Natural killer cell (primary cell): ENCODE results near the gene PAPSS2. TPM values are rescaled to one million over a fixed set of nuclear protein-coding genes. Genes with fewer than 3 reads are reported as not detected.

Experiments
- ATAC-seq, 3 donors: fragments of 150-1000 bp in 2 of 3; fragments of 200-7000 bp in 1 of 3; cut with Tn5 transposase; 1 replicate in 1 of 3; 2 replicates in 2 of 3; pipeline ENCODE4 v1.10.0; 2021; ENCODE audit warnings: mild to moderate bottlenecking in 2 of 3, moderate library complexity in 2 of 3
- DNase-seq, 2 donors: peaks; one replicate each; pipeline versions ENCODE4 v3.0.0 to v3.0.0-alpha.2; 2013 to 2021; ENCODE audit warnings: mixed read lengths in 1 of 2
- H3K27ac ChIP-seq: one replicate; pipeline ENCODE4 v1.5.1; 2013; ENCODE audit warnings: mild to moderate bottlenecking, low read length
- H3K27me3 ChIP-seq: one replicate; pipeline ENCODE4 v1.6.1; 2013; ENCODE audit warnings: low read length; ENCODE audit not compliant: control insufficient read depth, insufficient read depth
- H3K36me3 ChIP-seq: one replicate; pipeline ENCODE4 v1.6.1; 2013; ENCODE audit warnings: low read length; ENCODE audit not compliant: control insufficient read depth, insufficient read depth
- H3K4me1 ChIP-seq: one replicate; pipeline ENCODE4 v1.6.1; 2013; ENCODE audit warnings: low read length; ENCODE audit not compliant: control insufficient read depth, insufficient read depth
- H3K4me3 ChIP-seq: one replicate; pipeline ENCODE4 v1.5.1; 2013; ENCODE audit warnings: low read length
- H3K9me3 ChIP-seq: one replicate; pipeline ENCODE4 v1.6.1; 2013; ENCODE audit warnings: low read length; ENCODE audit not compliant: control insufficient read depth, insufficient read depth
- H3K27ac Mint-ChIP-seq, 2 donors: one replicate each; pipeline ENCODE4 v1.8.0; 2022; ENCODE audit warnings: mild to moderate bottlenecking in 2 of 2, mixed read lengths in 2 of 2, moderate library complexity in 1 of 2
- H3K27me3 Mint-ChIP-seq, 2 donors: one replicate each; pipeline ENCODE4 v1.8.0; 2022; ENCODE audit warnings: low read depth in 2 of 2, mixed read lengths in 2 of 2
- H3K36me3 Mint-ChIP-seq: one replicate; pipeline ENCODE4 v1.8.0; 2022; ENCODE audit warnings: mixed read lengths
- H3K4me1 Mint-ChIP-seq, 2 donors: one replicate each; pipeline ENCODE4 v1.8.0; 2022; ENCODE audit warnings: mixed read lengths in 2 of 2
- H3K4me3 Mint-ChIP-seq: one replicate; pipeline ENCODE4 v1.8.0; 2022; ENCODE audit warnings: mild to moderate bottlenecking, moderate library complexity, mixed read lengths
- H3K9me3 Mint-ChIP-seq, 2 donors: one replicate each; pipeline ENCODE4 v1.8.0; 2022; ENCODE audit warnings: mixed read lengths in 2 of 2
- WGBS: methylation state at CpG from one replicate; pipeline ENCODE4 v1.1.7; 2013; ENCODE audit warnings: missing lambda C conversion rate; ENCODE audit not compliant: insufficient coverage; 5-methylcytosine and 5-hydroxymethylcytosine counted together
- intact Hi-C: fragments of 100-400 bp; cut with micrococcal nuclease; formaldehyde crosslinking; loops from one replicate; pipeline ENCODE4 v1.14.2; 2022
- total RNA-seq, 4 donors: library from RNA; stranded (reverse); fragments of 120-200 nt in 1 of 4; gene quantifications; one replicate each; pipeline versions ENCODE4 v1.2.3 to v1.2.4, GENCODE V29; 2013 to 2022
- TF ChIP-seq, protein P1 (sequence below): fragments of 200-600 bp; IDR thresholded peaks from one replicate; pipeline ENCODE4 v1.8.0; 2022; ENCODE audit warnings: antibody characterized with exemption

Gene PAPSS2
- total RNA-seq, 3 donors from 2014 or later (not counting 1 experiment from before 2014, with no cell fraction given): 0.13 to 1.1 TPM; not detected in 1

DNA sequence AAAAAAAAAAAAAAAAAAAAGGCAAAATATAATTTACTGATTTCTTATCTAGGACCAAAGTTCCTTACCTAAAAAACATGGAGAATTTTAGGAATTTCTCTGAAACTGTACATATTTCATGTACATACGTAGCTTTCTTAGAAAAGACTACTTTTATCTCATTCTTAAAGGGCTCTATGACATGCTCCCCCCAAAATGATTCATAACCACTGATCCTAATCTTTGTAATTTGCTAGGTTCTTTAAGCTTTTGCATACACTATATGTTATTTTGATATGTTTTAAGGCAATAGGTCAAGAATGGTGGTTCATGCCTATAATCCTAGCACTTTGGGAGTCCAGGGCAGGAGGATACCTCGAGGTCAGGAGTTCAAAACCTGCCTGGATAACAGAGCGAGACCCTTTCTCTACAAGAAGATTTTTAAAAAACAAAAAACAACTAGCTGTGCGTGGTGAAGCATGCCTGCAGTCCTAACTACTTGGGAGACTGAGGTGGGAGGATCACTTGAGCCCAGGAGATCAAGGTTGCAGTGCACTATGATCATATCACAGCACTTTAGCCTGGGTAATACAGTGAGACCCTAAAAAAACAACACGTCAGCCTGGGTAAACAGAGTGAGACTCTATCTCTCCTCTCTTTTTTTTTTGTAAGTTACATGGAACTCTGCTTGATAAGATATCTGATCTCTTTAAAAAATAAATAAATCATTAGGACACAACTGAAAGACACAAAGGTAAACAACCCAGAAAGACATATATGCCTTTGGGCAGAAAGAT is 103.6 kb downstream of the PAPSS2 start:
- 95% methylated on average over 3 of the region's 5 CpGs for WGBS
- intact Hi-C loops: no loop called here
- no peaks in the 10 kb centered on the region for H3K27me3 ChIP-seq
- no peaks in the 10 kb centered on the region for H3K9me3 ChIP-seq
- Mint-ChIP-seq H3K27me3 (no peaks in the 10 kb centered on the region), H3K27ac (no peak overlapping the region), H3K4me1 (peaks cover 6 to 11% of the 10 kb centered on the region in 2 donors), H3K36me3 (peaks cover 8% of the 10 kb centered on the region), H3K9me3 (no peaks in the 10 kb centered on the region), H3K4me3 (no peak overlapping the region)
- H3K4me1 ChIP-seq: no peaks in the 10 kb centered on the region
- ATAC-seq: no peak
- no peak overlapping the region for H3K4me3 ChIP-seq
- peaks cover 33% of the 10 kb centered on the region for H3K36me3 ChIP-seq
- DNase-seq: no peak
- no peak overlapping the region for H3K27ac ChIP-seq
- TF ChIP-seq, protein P1, sequence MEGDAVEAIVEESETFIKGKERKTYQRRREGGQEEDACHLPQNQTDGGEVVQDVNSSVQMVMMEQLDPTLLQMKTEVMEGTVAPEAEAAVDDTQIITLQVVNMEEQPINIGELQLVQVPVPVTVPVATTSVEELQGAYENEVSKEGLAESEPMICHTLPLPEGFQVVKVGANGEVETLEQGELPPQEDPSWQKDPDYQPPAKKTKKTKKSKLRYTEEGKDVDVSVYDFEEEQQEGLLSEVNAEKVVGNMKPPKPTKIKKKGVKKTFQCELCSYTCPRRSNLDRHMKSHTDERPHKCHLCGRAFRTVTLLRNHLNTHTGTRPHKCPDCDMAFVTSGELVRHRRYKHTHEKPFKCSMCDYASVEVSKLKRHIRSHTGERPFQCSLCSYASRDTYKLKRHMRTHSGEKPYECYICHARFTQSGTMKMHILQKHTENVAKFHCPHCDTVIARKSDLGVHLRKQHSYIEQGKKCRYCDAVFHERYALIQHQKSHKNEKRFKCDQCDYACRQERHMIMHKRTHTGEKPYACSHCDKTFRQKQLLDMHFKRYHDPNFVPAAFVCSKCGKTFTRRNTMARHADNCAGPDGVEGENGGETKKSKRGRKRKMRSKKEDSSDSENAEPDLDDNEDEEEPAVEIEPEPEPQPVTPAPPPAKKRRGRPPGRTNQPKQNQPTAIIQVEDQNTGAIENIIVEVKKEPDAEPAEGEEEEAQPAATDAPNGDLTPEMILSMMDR: no peak

DNA sequence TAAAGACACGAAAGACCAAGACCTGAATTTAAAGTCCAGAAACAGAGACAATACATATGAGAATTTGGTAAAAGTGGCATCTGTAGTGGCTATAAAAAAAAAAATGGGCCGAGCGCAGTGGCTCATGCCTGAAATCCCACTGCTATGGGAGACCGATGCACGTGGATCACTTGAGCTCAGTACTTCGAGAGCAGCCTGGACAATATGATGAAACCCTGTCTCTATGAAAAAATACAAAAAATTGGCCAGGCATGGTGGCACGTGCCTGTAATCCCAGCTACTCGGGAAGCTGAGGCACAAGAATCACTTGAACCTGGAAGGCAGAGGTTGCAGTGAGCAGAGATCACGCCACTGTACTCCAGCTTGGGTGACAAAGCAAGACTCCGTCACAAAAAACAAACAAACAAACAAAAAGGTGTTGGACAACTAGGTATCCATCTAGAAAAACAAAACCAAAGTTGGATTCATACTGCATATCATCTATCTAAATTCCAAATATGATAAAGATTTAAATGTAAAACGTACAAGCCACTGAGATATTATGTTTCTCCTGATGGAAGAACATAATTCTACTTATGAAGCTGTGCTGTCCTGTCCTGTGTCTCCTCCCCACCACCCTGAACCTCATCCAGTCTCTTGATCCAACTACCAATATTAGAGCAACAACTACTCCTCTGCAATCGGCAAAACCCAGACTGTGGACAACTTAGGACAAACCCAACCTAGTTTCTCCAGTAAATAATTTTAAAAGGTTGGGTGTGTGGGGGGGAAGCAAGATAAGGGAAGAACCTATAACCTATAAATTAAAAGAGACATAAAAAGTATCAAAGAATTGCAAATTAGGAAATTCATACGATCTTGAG is 104.6 kb downstream of the PAPSS2 start:
- H3K27me3 ChIP-seq: no peaks in the 10 kb centered on the region
- H3K9me3 ChIP-seq: no peaks in the 10 kb centered on the region
- intact Hi-C loops: no loop called here
- H3K27ac ChIP-seq: no peak overlapping the region
- Mint-ChIP-seq H3K27me3 (no peaks in the 10 kb centered on the region), H3K36me3 (peaks cover 8% of the 10 kb centered on the region), H3K9me3 (no peaks in the 10 kb centered on the region), H3K27ac (peak overlapping the region in 1 of 2 donors; percentile 25), H3K4me3 (no peak overlapping the region), H3K4me1 (peaks cover 5 to 11% of the 10 kb centered on the region in 2 donors)
- TF ChIP-seq, protein P1: no peak
- peaks cover 43% of the 10 kb centered on the region for H3K36me3 ChIP-seq
- 96% methylated on average over 12 of the region's 13 CpGs for WGBS
- no peaks in the 10 kb centered on the region for H3K4me1 ChIP-seq
- DNase-seq (no peak), ATAC-seq (no peak)
- no peak overlapping the region for H3K4me3 ChIP-seq

DNA sequence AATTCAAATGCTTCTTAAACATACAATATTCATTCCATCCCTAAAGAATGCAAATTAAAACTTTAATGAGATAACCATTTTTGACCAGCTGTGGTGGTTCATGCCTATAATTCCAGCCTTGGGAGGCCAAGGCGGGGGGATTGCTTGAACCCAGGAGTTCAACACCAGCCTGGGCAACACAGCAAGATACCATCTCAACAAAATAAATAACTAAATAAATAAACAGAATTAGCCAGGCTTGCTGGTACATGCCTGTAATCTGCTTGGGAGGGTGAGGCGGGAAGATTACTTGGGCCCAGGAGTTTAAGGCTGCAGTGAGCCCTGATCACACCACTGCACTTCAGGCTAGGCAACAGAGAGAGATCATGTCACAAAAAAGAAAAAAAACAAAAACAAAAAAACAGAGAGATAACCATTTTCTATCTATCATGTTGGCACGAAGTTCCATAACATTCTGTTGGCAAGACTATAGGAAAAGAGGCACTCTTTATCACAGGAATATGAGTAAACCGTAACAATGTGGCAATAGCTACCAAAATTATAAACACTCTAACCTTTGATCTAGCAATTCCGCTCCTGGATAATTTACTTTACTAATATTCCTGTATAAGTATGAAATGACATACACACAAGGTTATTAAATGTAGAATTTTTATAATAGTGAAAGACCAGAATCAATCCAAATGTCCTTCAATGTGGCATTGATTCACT is 106.1 kb downstream of the PAPSS2 start:
- TF ChIP-seq, protein P1: no peak
- Histone ChIP-seq H3K27ac (no peak overlapping the region), H3K9me3 (no peaks in the 10 kb centered on the region), H3K36me3 (peaks cover 50% of the 10 kb centered on the region), H3K27me3 (no peaks in the 10 kb centered on the region), H3K4me3 (no peak overlapping the region), H3K4me1 (no peaks in the 10 kb centered on the region)
- intact Hi-C loops: no loop called here
- Mint-ChIP-seq H3K4me1 (peaks cover 0 to 11% of the 10 kb centered on the region in 2 donors), H3K27me3 (no peaks in the 10 kb centered on the region), H3K4me3 (no peak overlapping the region), H3K36me3 (peaks cover 8% of the 10 kb centered on the region), H3K27ac (peak overlapping the region in 1 of 2 donors; percentile 4), H3K9me3 (no peaks in the 10 kb centered on the region)
- DNase-seq (no peak), ATAC-seq (no peak)
- WGBS: 96% methylated on average over 3 of the region's 5 CpGs
